Skin of body (tissue), 3 donors: ENCODE measurements around the gene TMPRSS7. TPM values are rescaled to one million over a fixed set of nuclear protein-coding genes. Genes with fewer than 3 reads are reported as not detected.

Experiments
- DNase-seq: peaks from one replicate; lab custom pipeline; 2025; lab: John Stamatoyannopoulos, UW
- small RNA-seq: library from RNA; depleted of rRNA; stranded (forward); fragments of <200 nt; gene quantifications from one replicate; pipeline ENCODE3, GENCODE V24; 2014; ENCODE audit warnings: low replicate concordance
- total RNA-seq: library from RNA; depleted of rRNA; stranded (reverse); fragments of >200 nt; gene quantifications from one replicate; pipeline ENCODE4 v1.2.3, GENCODE V29; 2014

TMPRSS7 gene
- total RNA-seq, 1 donor from 2014 or later: not detected

GRCh38 chr3:112127522-112128494 lies 93.3 kb downstream of the TMPRSS7 start:
- no peak for DNase-seq

DNA sequence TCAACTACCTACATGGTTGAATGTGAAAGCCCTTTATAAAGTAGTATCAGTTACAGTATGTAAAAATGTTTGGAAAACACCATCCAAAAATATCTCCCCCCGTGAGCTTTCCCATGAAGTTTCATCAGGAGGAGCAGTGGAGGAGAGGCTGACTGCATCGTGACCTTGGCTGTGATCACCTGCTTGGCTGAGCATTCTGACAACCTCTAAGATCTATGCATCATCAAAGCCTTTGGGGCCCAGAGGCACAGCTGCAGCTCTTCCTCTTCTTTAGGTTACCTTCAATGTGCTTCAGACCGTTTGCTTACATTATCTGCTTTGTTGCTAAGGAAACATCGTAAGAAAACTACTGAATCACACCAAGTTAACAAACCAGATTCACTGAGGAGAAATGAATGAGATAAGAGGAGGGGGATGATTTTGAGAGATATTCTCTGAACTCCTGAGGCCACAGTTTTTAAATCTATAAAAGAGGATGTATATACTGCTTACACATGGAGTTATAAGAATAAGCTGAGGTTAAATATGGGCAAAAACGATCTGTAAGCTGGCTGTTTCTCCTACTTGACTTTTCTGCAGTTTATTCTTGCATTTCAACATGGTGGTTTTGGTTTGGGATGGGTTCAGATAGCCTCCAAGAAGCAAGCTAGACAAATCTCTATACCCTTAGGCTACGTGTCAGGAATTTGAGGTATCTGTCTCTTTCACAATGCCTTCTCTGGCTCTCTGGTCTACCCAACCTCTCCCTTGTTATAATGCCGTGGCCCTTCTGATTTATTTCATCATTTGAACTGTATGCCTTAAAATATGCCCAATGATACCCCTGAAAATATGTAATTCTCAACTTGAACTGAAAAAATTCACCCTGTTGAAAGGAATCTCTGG lies 94.5 kb downstream of the TMPRSS7 start:
- no peak for DNase-seq

DNA sequence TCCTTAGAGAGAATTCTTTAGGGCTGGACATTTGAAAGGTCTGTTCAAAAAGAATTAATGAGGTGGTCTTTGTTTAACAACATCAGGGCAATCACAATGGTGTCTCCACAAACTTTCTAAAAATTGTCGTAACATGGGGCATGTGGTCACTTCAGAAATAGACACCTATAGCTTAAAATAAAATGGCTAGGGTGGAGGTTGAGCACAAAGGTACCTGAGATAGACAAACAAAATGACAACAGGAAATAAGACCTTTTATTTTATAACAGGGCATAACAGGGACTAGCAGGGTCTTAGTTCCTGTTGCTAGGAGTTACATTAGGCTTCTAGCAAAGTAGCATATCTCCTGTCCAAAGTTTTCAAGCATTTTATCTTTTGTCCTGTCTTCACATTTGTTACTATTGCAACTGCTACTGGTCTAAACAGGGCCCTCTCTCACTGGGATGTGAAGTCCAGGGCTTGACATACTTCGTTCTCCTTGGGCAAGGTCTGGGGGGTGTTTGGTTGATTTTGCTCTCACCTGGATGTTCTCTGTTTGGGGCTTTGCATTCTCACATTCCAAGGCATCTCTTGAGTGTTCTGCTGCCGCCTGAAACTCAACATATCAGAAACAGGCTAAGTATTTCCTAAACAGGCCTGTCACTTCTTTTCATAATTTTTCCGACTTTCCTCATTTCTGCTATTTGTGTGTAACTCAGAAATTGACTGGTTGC lies 95.5 kb downstream of the TMPRSS7 start:
- no peak for DNase-seq

GRCh38 chr3:112130638-112130993 lies 96.1 kb downstream of the TMPRSS7 start:
- DNase-seq: no peak

Small RNA genes within 50 kb of the gene (small RNA-seq; reads per million reads assigned to genes)
- not detected for gene MIR567

Other genes with a start within 250 kb of the TMPRSS7 start
- gene PHLDB2, start 175.5 kb upstream of the TMPRSS7 start, total RNA-seq: 92.0 TPM
- gene ABHD10, start 55.7 kb upstream of the TMPRSS7 start, total RNA-seq: 46.2 TPM
- gene TAGLN3, start 35.8 kb upstream of the TMPRSS7 start, total RNA-seq: 1.9 TPM
- 12.9 TPM for gene C3orf52, start 51.7 kb downstream of the TMPRSS7 start, total RNA-seq
- 1.2 TPM for gene GCSAM, start 98.5 kb downstream of the TMPRSS7 start, total RNA-seq